Mesenteric fat pad (tissue), 1 donor: ENCODE results near the gene SLC7A7. TPM values are rescaled to one million over a fixed set of nuclear protein-coding genes. Genes with fewer than 3 reads are reported as not detected.
"Not testable (repeated sequence)": the region's sequence is repeated elsewhere in the genome, so short reads cannot be mapped to it uniquely, and the experiment has no call there.

Source experiments
- DNase-seq: peaks from one replicate; pipeline ENCODE4 v3.0.0-alpha.2; 2020; ENCODE audit warnings: low spot score
- long read RNA-seq: library from polyadenylated mRNA; unstranded; transcript quantifications from one replicate; pipeline ENCODE4 v2.0.0, GENCODE V29; 2020
- total RNA-seq: library from RNA; stranded (reverse); fragmentation: NEBNext Ultra II Directional; extraction: Animal tissue kit (Norgen Biotek cat#: 25700); gene quantifications from one replicate; pipeline ENCODE4 v1.2.1, GENCODE V29; 2021
- donor health status: DM: yes; HTN: yes; CAD: no.

SLC7A7 gene
- total RNA-seq = 25.5 TPM
- long read RNA-seq, transcript SLC7A7-204 (10 exons, 2,447 nt) = major isoform, 22 of 44 reads
- long read RNA-seq, partial matches to known transcripts = 13 of 44 reads
- long read RNA-seq, other reads (novel, unspliced or antisense) = 5 of 44 reads

- no peak for DNase-seq
Observed at GRCh38 chr14:22814941-22815713, at the start of gene SLC7A7. Gene SLC7A7 (minus strand): TSS chr14:22815435. CDS start chr14:22813398, 2,037 bp downstream.

GRCh38 chr14:22864979-22865378 is 49.7 kb upstream of the SLC7A7 start:
- DNase-seq = no peak

- DNase-seq = no peak
Observed at GRCh38 chr14:22861651-22862050, 46.4 kb upstream of the SLC7A7 start.

DNA sequence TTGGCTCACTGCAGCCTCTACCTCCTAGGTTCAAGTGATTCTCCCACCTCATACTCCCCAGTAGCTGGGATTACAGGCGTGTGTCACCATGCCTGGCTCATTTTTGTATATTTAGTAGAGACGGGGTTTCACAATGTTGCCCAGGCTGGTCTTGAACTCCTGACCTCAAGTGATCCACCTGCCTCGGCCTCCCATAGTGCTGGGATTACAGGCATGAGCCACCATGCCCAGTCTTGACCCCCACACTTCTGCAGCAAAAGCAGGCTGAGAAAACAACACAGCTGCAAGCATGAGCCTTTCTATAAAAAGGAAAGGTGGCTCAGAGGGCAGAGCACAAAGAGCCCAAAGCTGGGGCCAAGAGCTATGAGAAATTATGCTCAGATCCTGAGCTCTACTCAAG is 45.1 kb upstream of the SLC7A7 start:
- DNase-seq = not testable (repeated sequence)

GRCh38 chr14:22856428-22856827 is 41.2 kb upstream of the SLC7A7 start:
- DNase-seq = no peak

DNA sequence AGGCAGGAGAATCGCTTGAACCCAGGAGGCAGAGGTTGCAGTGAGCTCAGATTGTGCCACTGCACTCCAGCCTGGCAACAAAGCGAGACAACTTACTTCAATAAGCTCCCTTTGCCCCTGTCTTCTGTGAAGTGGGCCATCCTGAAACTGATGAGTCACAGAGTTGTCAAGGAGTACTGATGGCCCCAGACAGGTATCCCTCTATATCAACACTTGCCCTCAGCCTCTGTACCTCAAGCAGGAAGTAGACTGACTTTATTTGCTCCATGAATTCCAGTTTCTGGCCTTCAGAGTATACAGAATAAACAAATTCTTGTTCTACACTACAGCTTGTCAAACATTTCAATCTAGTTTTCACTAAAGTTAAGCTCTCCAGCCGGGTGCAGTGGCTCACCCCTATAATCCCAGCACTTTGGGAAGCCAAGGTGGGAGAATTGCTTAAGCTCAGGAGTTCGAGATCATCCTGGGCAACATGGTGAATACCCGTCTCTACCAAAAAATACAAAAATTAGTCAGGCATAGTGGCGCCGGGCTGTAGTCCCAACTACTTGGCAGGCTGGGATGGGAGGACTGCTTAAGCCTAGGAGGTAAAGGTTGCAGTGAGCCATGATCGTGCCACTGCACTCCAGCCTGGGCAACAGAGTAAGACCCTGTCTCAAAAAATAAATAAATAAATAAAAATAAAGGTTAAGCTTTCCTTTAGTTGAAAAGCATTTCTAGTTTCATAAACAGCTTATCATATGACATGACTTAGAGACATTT is 39.9 kb upstream of the SLC7A7 start:
- no peak for DNase-seq

DNA sequence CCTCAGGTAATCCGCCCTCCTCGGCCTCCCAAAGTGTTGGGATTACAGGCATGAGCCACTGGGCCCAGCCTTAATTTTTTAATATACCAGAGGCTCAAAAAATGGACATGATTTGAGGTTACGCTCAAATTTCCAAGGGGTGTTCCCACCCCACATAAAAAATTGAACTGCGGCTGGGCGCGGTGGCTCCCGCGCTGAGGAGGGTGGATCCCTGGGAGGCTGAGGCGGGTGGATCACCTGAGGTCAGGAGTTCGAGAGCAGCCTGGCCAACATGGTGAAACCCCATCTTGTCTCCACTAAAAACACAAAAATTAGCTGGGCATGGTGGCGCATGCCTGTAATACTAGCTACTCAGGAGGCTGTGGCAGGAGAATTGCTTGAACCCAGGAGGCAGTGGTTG is 39.1 kb upstream of the SLC7A7 start:
- DNase-seq = not testable (repeated sequence)

GRCh38 chr14:22852940-22853767 is 37.9 kb upstream of the SLC7A7 start:
- peak; percentile 96 for DNase-seq

DNA sequence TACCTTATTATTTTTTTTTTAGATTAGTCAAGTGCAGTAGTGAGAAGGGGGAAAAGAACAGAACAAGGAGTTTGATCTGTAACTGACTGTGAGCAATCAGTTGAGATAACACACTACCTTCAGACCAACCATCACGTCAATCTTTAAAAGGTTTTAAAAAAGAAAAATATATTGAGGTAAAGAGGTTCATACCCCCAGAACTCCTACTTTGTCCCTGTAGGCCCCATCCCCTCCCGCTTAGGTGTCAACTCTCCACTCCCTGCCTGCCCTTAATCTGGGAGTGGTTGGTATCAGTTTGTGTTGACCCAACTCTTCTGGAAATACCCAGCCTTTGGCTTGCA is 37.3 kb upstream of the SLC7A7 start:
- no peak for DNase-seq

DNA sequence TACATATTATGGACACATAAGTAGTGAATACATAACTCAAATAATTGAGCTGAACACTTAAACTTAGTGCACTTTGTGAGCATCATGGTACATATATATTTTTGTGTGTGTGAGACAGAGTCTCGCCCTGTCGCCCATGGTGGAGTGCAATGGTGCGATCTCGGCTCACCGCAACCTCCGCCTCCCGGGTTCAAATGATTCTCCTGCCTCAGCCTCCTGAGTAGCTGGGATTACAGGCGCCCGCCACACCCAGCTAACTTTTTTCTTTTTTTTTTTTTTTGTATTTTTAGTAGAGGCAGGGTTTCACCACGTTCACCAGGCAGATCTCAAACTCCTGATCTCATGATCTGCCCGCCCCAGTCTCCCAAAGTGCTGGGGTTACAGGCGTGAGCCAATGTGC is 36.9 kb upstream of the SLC7A7 start:
- not testable (repeated sequence) for DNase-seq

DNA sequence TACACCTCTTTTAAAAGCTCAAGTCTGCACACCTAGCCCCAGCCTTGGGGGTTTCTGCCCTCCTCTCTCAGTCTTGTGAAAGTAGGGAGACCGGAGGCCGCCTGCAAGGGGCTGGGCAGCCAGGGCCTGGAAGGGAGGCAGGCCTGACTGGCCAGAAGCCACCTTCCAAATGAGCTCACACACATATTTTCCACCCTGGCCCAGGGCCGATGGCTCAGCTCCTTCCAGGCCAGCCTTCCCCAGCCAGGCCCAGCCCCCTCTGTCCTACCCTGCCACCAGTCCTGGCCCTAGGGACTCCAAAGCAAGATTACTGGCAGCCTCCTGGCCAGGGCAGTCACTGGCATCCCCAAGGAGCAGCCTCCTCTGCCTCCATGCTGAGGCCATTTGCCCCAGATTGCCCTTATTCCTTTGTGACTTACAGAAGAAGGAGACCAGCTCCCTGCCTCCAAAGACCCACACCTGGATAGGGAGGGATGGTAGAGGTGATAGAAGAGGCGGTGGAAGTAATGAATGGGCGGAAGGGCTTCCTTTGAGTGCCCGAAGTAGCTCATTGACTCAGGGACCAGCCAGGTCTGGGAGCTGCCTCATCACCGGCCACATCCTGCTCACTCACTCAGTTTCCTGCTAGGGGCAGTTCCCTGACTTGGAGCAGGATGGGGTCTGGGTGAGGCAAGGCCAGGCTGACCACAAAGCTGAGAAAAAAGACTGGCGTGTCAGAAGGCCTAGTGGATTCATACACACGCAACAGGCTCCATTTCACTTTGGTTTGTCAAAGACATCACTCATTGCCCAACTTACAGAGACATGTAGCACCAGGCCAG is 35.9 kb upstream of the SLC7A7 start:
- no peak for DNase-seq

DNA sequence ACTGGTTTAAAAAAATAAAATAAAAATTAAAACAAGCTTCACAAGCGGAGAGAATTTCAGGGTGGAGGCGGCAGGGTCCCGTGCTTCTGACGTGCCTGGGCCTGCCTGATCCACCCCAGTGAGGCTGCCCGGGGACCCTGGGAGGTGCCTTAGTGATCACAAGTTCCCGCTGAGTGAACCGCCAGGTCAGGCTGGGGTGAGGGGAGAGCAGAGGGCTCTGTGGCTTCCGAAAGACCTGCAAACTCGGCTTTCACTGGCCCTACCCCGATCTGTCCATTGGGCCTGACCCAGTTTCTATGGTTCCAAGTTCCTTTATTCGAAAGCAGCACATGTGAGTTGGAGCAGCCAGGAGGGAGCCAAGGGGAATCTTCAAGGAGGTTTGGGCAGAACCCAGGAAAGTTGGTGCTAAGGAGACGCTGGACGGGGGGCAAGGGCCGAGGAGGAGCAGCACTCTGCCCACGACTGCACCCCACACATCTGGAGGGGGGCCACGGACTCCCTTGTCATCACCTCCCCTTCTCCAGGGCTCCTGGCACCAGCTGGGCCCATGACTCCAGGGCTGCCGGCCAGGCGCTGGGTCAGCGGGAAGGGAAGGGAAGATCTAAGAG is 34.1 kb upstream of the SLC7A7 start:
- DNase-seq = no peak

DNA sequence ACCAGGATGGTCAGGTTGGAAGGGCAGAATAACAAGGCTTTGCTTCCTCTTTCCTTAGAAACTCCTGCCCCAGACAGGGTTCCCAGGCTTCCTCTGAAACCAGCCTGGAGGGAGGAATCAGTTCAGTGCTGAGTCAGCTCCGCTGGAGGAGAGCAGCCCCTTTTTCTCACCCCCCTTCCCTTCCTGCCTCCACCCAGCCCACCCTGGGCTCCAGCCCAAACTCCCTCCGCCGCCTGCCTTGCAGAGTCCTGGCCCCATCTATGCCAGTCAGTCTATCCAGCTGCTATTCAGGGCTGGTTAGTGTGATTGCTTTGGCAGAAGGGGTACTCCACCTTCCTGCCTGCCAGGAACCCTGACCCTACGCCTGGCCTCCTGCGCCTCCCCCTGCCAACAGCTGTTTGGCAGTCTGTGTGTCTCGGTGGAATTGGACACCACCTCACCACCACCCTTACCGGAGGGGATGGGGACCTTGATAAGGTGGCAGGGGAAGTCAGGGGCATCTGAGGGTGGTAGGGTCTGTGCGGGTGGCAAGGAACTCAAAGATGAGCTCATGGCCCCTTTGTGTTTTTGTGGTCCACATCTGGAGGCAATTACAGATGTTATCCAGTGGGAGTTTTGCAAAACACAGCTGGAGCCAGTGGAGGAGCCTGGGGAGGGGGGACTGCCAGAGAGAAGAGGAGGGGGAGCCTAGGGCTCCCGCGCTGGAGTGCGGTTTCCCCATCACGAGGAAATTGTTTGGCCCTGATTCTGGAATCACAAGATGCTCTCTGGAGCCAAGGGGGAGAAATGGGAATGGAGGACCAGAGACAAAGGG is 33.3 kb upstream of the SLC7A7 start:
- no peak for DNase-seq

- peak; percentile 83 for DNase-seq
Observed at GRCh38 chr14:22847661-22848341, 32.6 kb upstream of the SLC7A7 start.

DNA sequence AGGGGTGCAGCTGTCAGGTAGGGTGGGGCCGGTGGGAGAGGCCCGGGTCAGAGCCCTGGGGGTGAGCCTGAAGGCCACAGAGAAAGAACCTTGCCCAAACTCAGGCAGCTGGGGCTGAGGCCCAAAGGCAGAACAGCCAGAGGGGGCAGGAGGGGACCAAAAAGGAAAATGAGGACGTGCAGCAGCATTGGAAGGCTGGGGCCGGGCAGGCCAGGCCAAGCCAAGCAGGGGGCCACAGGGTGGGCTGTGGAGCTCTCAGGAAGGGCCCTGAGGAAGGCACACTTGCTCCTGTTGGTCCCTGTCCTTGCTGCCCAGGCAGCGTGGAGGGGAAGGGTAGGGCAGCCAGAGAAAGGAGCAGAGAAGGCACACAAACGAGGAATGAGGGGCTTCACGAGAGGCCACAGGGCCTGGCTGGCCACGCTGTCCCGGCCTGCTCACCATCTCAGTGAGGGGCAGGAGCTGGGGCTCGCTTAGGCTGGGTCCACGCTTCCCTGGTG is 31.6 kb upstream of the SLC7A7 start:
- DNase-seq = peak; percentile 86

GRCh38 chr14:22845821-22846625 is 30.8 kb upstream of the SLC7A7 start:
- no peak for DNase-seq

DNA sequence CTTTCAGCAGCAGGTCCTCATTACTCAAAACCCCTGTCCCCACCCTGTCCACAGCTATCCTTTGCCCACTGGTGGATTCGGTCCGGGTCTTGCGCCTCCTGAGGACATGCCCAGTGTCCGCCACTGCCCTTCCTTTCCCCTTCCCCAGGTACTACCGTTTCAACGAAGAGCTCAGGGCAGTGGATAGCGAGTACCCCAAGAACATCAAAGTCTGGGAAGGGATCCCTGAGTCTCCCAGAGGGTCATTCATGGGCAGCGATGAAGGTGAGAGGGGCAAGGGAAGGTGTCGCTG is 29.8 kb upstream of the SLC7A7 start:
- no peak for DNase-seq
